ENCODE measurements around the gene RASAL1. TPM values are rescaled to one million over a fixed set of nuclear protein-coding genes. Genes with fewer than 3 reads are reported as not detected.

RASAL1 gene
- polyA plus RNA-seq, 3 donors, result 6.1 to 8.3 (median 7.6) TPM

GRCh38 chr12:113101751-113102150 is 33.8 kb downstream of the RASAL1 start:
- no peak for DNase-seq (ENCODE audit: low read depth in 3 of 3, low spot score in 2 of 3)

DNA sequence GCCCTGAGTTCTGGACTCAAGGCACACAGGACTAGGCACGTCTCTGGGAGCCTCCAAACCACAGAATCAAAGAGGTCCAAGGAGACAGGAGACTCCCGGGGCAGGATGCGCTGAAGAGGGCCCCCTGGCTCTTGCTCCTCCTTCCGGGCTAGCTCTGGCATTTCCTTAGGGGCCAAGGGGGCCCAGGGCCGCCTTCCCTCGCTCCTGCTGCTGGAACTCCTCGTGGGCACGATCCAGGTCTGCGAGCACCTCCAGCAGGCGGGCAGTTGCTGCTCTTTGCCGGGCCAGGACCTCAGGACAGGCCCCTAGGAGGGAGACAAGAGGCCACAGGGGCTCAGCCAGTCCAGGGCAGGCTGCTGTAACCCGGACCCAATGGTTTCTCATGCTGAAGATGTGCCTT is 35.8 kb downstream of the RASAL1 start:
- DNase-seq (ENCODE audit: low read depth in 3 of 3, low spot score in 2 of 3), result no peak

DNA sequence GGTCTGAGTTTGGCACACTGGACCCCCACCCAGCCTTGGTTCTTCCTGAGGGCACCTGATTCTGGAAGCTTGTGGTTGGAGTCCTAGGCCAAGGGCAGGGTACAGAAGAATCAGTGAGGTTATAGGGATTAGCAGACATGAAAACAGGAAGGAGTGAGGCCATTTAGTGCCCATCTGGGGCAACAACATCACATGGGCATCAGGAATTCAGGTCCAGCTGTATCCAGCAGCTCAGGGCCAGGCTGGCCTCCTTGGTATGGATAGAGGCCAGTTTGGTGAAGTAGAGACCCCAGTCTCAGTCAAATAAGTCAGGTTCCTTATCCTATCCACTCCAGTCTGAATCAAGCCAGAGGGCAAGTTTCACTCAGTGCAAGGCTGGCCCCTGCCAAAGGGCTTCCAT is 36.2 kb downstream of the RASAL1 start:
- DNase-seq (ENCODE audit: low read depth in 3 of 3, low spot score in 2 of 3), result no peak

DNA sequence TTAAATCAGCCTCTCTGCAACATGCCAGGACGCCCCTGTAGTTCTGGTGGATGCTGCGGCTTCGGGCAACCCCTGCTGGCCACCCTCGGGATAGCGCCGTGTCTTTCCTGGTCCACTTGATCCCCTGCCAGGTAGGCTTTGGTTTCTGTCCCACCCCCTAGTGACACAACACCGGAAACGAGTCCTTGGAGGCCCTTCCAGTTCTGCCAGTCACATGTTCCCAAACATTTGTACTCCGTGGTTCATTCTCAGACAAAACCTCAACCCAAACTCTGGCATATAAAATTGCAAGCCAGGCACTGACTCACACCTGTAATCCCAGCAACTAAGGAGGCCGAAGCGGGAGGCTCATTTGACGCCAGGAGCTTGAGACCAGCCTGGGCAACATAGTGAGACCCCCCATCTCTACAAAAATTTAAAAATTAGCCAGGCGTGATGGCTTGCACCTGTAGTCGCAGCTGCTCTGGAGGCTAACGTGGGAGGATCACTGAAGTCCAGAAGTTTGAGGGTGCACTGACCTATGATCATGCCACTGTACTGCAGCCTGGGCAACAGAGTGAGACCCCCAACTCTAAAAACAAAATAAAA is 37.0 kb downstream of the RASAL1 start:
- peak in 2 of 3 donors; percentile 64 to 67 for DNase-seq (ENCODE audit: low read depth in 3 of 3, low spot score in 2 of 3)

- no peak for DNase-seq (ENCODE audit: low read depth in 3 of 3, low spot score in 2 of 3)
Measured at GRCh38 chr12:113097716-113098440, 37.7 kb downstream of the RASAL1 start.

GRCh38 chr12:113096675-113097461 is 38.7 kb downstream of the RASAL1 start:
- no peak for DNase-seq (ENCODE audit: low read depth in 3 of 3, low spot score in 2 of 3)

DNA sequence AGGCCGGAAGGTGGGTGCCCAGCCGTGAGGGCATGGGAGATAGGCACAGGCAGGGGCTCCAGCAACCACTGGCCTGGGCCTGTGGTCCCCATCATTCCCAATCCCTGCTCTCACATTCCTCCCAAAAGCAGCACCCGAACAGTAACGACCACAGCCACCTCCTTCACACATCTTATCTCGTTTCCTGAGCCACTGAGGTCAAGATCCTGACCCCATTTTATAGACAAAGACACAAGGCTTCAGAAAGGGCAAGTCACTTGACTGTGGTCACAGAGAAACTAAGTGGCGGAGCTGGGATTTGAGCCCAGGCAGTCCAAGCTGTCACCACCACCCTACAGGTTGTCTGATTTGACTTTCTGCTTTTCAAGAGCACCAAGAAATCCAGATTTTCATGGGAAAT is 40.2 kb downstream of the RASAL1 start:
- DNase-seq (ENCODE audit: low read depth in 3 of 3, low spot score in 2 of 3), result no peak

DNA sequence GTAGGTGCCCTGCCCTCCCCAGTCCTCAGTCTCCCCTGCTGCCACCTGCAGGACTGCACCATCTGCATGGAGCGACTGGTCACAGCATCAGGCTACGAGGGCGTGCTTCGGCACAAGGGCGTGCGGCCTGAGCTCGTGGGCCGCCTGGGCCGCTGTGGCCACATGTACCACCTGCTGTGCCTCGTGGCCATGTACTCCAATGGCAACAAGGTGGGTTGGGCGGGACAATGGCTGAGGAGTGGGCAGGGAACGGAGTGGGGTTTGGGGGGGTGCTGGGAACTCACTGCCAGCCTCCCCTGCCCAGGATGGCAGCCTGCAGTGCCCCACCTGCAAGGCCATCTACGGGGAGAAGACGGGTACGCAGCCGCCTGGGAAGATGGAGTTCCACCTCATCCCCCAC is 40.8 kb downstream of the RASAL1 start:
- DNase-seq (ENCODE audit: low read depth in 3 of 3, low spot score in 2 of 3), result no peak

GRCh38 chr12:113093409-113094101 is 42.0 kb downstream of the RASAL1 start:
- no peak for DNase-seq (ENCODE audit: low read depth in 3 of 3, low spot score in 2 of 3)

DNA sequence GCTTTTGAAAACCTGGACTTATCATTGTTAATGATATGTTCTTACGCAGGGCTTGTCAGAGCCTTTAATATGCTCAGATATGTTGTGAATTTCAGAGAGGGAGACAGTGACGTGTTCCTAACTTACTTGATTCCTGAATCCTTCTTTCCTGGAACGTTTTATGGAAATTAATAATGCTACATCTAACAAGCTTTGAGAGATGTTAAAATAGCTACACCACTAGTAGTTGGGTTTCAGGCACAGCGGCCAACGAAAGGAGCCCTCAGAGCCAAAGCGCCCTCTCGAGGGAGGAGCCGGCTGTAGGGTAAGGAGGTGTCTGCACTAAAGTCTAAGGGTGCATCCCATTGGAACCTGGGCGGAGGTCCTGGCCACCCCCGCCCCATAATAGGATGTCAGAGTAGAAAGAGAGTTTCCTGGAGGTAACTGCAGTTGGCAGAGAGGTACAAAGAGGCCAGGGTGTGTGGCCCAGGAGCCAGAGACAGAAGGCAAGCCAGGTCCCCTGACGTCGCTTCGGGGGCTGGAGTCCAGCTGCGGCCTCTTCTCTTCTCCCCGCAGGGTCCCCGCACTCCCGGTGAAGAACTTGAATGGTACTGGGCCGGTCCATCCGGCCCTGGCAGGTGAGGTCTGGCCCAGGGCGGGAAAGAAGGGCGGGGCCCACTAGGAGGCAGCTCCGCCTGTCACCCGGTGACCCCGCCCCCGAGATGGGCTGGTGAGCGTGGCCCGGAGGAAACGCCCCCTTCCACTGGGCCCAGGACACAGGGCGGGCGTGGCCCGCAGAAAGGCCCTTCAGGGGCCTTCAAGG is 42.8 kb downstream of the RASAL1 start:
- DNase-seq (ENCODE audit: low read depth in 3 of 3, low spot score in 2 of 3), result no peak

GRCh38 chr12:113091506-113091905 is 44.1 kb downstream of the RASAL1 start:
- DNase-seq (ENCODE audit: low read depth in 3 of 3, low spot score in 2 of 3), result no peak

DNA sequence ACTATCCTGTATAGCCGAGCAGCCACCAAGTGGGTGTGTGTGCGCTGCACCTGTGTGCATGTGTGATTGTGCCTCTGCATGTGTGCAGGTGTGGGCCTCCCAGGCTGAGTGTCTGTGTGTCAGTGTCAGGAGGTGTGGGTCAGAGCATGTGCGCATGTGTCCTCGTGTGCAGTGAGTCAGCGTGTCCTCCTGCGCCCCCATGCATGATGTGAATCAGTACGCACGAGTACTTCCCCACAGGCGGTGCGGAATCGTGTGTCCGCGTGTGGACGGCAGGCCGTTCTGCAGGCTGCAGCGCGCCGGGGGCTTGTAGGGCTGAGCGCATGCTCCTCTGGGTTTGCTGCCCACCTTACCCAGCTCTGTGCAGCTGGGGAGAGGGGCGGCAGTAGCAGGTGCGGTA is 44.8 kb downstream of the RASAL1 start:
- DNase-seq (ENCODE audit: low read depth in 3 of 3, low spot score in 2 of 3), result no peak

GRCh38 chr12:113089839-113090238 is 45.7 kb downstream of the RASAL1 start:
- DNase-seq (ENCODE audit: low read depth in 3 of 3, low spot score in 2 of 3), result no peak

GRCh38 chr12:113088971-113089756 is 46.4 kb downstream of the RASAL1 start:
- DNase-seq (ENCODE audit: low read depth in 3 of 3, low spot score in 2 of 3), result no peak

GRCh38 chr12:113088037-113088436 is 47.5 kb downstream of the RASAL1 start:
- no peak for DNase-seq (ENCODE audit: low read depth in 3 of 3, low spot score in 2 of 3)

- DNase-seq (ENCODE audit: low read depth in 3 of 3, low spot score in 2 of 3), result no peak
Measured at GRCh38 chr12:113087193-113087592, 48.4 kb downstream of the RASAL1 start.

- DNase-seq (ENCODE audit: low read depth in 3 of 3, low spot score in 2 of 3), result no peak
Measured at GRCh38 chr12:113086249-113087164, 49.1 kb downstream of the RASAL1 start.

DNA sequence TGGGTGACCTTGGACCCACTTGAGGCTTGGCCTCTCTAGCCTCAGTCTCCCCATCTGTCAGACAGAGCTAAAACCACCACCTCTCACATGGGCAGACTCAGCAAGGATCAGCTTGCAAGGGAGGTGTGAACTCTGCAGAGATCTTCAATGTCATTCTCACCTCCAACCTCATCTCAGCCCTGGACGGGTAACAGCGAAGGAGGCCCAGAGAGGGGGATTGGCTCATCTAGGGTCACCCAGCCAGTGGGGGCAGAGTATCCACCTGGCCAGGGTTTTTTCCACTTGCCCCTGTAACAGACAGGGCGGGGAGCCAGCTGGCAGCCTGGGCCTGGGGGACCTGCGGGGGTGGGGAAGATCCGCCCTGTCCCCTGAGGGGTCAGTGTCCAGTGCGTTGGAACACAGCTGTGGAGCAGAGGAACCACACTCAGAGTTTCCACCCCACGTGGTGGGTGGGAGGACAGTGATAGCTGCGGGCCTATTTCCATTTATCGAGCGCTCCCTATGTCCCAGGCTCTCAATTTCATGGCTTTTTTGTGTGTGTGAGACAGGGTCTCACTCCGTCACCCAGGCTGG is 51.6 kb downstream of the RASAL1 start:
- DNase-seq (ENCODE audit: low read depth in 3 of 3, low spot score in 2 of 3), result no peak

Data from right renal cortex interstitium (tissue), 3 donors.